Thoracic aorta (tissue), 2 donors: ENCODE results near the gene MYOG. TPM values are rescaled to one million over a fixed set of nuclear protein-coding genes. Genes with fewer than 3 reads are reported as not detected.

ENCODE experiments used
- ATAC-seq: fragments of 150-250 bp; one replicate; pipeline ENCODE4 v1.8.0; 2017; ENCODE audit warnings: low read depth; ENCODE audit not compliant: insufficient number of reproducible peaks, low FRiP score
- DNase-seq: peaks from one replicate; pipeline ENCODE4 v3.0.0-alpha.2; 2020; ENCODE audit warnings: low spot score
- H3K27ac ChIP-seq, 2 donors: fragments of 200-600 bp; sonication (generic); 1 replicate in 1 of 2; 2 replicates in 1 of 2; pipeline ENCODE4 v1.5.1; 2016; ENCODE audit warnings: mild to moderate bottlenecking in 2 of 2, moderate library complexity in 2 of 2
- H3K27me3 ChIP-seq: fragments of 200-600 bp; sonication (generic); replicated peaks from 2 replicates; pipeline ENCODE4 v1.6.0; 2016; ENCODE audit warnings: mild to moderate bottlenecking; ENCODE audit not compliant: insufficient read depth
- H3K36me3 ChIP-seq: fragments of 200-600 bp; sonication (generic); one replicate; pipeline ENCODE4 v1.5.1; 2016
- H3K4me1 ChIP-seq, 2 donors: fragments of 200-600 bp; sonication (generic); 1 replicate in 1 of 2; 2 replicates in 1 of 2; pipeline versions ENCODE4 v1.5.1 to v1.6.0; 2016; ENCODE audit warnings: low read depth in 2 of 2, mild to moderate bottlenecking in 1 of 2; ENCODE audit not compliant: control insufficient read depth in 1 of 2
- H3K4me3 ChIP-seq: fragments of 200-600 bp; sonication (generic); 2 replicates; pipeline ENCODE4 v1.5.1; 2016; ENCODE audit warnings: mild to moderate bottlenecking
- H3K9me3 ChIP-seq: fragments of 200-600 bp; sonication (generic); 2 replicates; pipeline ENCODE4 v1.5.1; 2016
- CTCF ChIP-seq: fragments of 200-600 bp; sonication (generic); IDR thresholded peaks from one replicate; pipeline ENCODE4 v1.5.1; 2019; ENCODE audit warnings: antibody characterized with exemption
- total RNA-seq, 2 donors: library from RNA; depleted of rRNA; stranded (reverse); fragments of >200 nt; gene quantifications; one replicate each; pipeline versions ENCODE4 v1.1.0 to v1.2.3, GENCODE V29; 2016

The MYOG gene
- total RNA-seq, 2 donors from 2014 or later: not detected

- DNase-seq (no peak), ATAC-seq (no peak)
- Histone ChIP-seq H3K36me3 (peaks cover 6% of the 10 kb centered on the region), H3K9me3 (no peaks in the 10 kb centered on the region), H3K4me1 (no peaks in the 10 kb centered on the region), H3K27ac (no peak overlapping the region), H3K27me3 (no peaks in the 10 kb centered on the region), H3K4me3 (no peak overlapping the region)
- TF ChIP-seq CTCF: no peak
Observed at GRCh38 chr1:203054642-203055041, 31.2 kb downstream of the MYOG start.

DNA sequence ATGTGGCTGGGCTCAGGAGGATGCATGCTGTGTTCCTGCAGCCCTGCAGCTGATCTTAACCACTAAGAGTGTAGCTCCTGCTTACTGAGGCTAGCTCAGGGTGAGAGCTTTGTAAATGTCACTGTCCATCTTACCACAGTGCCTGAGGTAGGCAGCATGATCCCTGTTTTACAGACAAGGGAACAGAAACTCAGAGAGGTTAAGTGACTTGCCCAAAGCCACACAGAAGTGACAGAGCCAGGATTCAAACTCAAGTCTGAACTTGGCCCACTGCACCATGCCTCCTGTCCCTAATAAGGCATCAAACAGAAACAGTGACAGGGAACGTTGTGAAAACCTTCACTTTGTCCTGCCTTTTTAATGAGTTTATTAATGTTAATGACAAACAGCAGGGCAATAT lies 31.6 kb downstream of the MYOG start:
- no peak for DNase-seq
- no peaks in the 10 kb centered on the region for H3K4me1 ChIP-seq
- TF ChIP-seq CTCF: no peak
- no peaks in the 10 kb centered on the region for H3K27me3 ChIP-seq
- no peak overlapping the region for H3K27ac ChIP-seq
- no peak for ATAC-seq
- H3K9me3 ChIP-seq: no peaks in the 10 kb centered on the region
- peaks cover 6% of the 10 kb centered on the region for H3K36me3 ChIP-seq
- H3K4me3 ChIP-seq: no peak overlapping the region

- no peak overlapping the region for H3K27ac ChIP-seq
- H3K4me3 ChIP-seq: no peak overlapping the region
- no peaks in the 10 kb centered on the region for H3K9me3 ChIP-seq
- H3K27me3 ChIP-seq: no peaks in the 10 kb centered on the region
- H3K36me3 ChIP-seq: peaks cover 6% of the 10 kb centered on the region
- no peaks in the 10 kb centered on the region for H3K4me1 ChIP-seq
- TF ChIP-seq CTCF: no peak
- ATAC-seq (no peak), DNase-seq (no peak)
Observed at GRCh38 chr1:203052601-203053000, 33.2 kb downstream of the MYOG start.

GRCh38 chr1:203051841-203052324 lies 33.9 kb downstream of the MYOG start:
- H3K4me1 ChIP-seq: no peaks in the 10 kb centered on the region
- no peak for ATAC-seq
- H3K27ac ChIP-seq: no peak overlapping the region
- no peaks in the 10 kb centered on the region for H3K9me3 ChIP-seq
- no peak for DNase-seq
- no peak overlapping the region for H3K4me3 ChIP-seq
- no peak for TF ChIP-seq CTCF
- peaks cover 6% of the 10 kb centered on the region for H3K36me3 ChIP-seq
- no peaks in the 10 kb centered on the region for H3K27me3 ChIP-seq

GRCh38 chr1:203050826-203051225 lies 35.0 kb downstream of the MYOG start:
- no peaks in the 10 kb centered on the region for H3K9me3 ChIP-seq
- TF ChIP-seq CTCF: no peak
- ATAC-seq (no peak), DNase-seq (no peak)
- H3K4me3 ChIP-seq: no peak overlapping the region
- H3K4me1 ChIP-seq: no peaks in the 10 kb centered on the region
- H3K27ac ChIP-seq: no peak overlapping the region
- peaks cover 6% of the 10 kb centered on the region for H3K36me3 ChIP-seq
- H3K27me3 ChIP-seq: no peaks in the 10 kb centered on the region
